SK-N-SH treated with all-trans-retinoic acid at 6 μM for 48 hours (cell line): ENCODE measurements around the gene MYL10.

Experiments used
- BACH2 ChIP-seq: fragments of 250-450 bp; sonication (Bioruptor Pico); IDR thresholded peaks from 2 replicates; pipeline ENCODE4 v1.9.0; 2021; ENCODE audit warnings: mild to moderate bottlenecking, borderline replicate concordance
- SNAI2 ChIP-seq: fragments of 250-450 bp; sonication (Bioruptor Pico); IDR thresholded peaks from 2 replicates; pipeline ENCODE4 v1.5.0; 2020; ENCODE audit warnings: mild to moderate bottlenecking, moderate library complexity
- TOX ChIP-seq: fragments of 250-450 bp; sonication (Bioruptor Pico); IDR thresholded peaks from 2 replicates; pipeline ENCODE4 v1.8.0; 2021; ENCODE audit warnings: mild to moderate bottlenecking, moderate library complexity, borderline replicate concordance
- ZC3H10 ChIP-seq: fragments of 250-450 bp; sonication (Bioruptor Pico); IDR thresholded peaks from 2 replicates; pipeline ENCODE4 v1.5.1; 2021; ENCODE audit warnings: mild to moderate bottlenecking, moderate library complexity
- ZFP3 ChIP-seq: fragments of 250-450 bp; sonication (Bioruptor Pico); IDR thresholded peaks from 2 replicates; pipeline ENCODE4 v1.5.0; 2020; ENCODE audit warnings: mild to moderate bottlenecking, moderate library complexity
- TF ChIP-seq, protein P1 (sequence below): fragments of 250-450 bp; sonication (Bioruptor Pico); IDR thresholded peaks from 2 replicates; pipeline ENCODE4 v1.5.1; 2021; ENCODE audit warnings: mild to moderate bottlenecking, moderate library complexity
- TF ChIP-seq, protein P2 (sequence below): fragments of 250-450 bp; sonication (Bioruptor Pico); IDR thresholded peaks from 2 replicates; pipeline ENCODE4 v1.5.1; 2020; ENCODE audit warnings: low read depth, mild to moderate bottlenecking, moderate library complexity
- TF ChIP-seq, protein P3 (sequence below): fragments of 250-450 bp; sonication (Bioruptor Pico); IDR thresholded peaks from 2 replicates; pipeline ENCODE4 v1.5.0; 2020; ENCODE audit warnings: mild to moderate bottlenecking, moderate library complexity
- TF ChIP-seq, protein P4 (sequence below): fragments of 250-450 bp; sonication (Bioruptor Pico); IDR thresholded peaks from 2 replicates; pipeline ENCODE4 v1.8.0; 2020; ENCODE audit warnings: mild to moderate bottlenecking, moderate library complexity, borderline replicate concordance

DNA sequence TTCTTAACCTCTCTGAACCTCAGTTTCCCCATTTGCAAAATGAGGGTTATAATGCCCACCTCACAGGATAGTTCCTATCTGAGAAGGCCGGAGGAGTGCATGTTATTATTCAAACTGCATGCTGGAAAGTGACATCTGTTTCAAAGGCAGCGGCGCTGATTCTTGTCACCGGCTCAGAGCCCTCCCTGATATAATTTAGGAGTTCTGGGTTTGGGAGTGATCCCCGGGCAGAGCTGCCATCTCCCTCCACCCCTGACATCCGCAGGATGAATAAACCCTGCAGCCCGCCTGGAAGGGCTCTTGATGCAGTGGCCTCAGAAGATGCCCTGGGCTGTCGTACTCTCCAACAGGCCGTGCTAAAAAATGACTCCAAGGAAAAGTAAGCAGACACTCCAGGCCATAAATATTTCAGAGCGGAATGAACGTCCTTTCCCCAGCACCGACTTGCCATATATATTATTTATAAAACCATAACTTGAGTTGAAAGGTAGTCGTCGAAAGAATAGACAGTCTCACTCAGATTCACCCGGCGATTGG, 47.0 kb upstream of the MYL10 start:
- TF ChIP-seq, protein P1, sequence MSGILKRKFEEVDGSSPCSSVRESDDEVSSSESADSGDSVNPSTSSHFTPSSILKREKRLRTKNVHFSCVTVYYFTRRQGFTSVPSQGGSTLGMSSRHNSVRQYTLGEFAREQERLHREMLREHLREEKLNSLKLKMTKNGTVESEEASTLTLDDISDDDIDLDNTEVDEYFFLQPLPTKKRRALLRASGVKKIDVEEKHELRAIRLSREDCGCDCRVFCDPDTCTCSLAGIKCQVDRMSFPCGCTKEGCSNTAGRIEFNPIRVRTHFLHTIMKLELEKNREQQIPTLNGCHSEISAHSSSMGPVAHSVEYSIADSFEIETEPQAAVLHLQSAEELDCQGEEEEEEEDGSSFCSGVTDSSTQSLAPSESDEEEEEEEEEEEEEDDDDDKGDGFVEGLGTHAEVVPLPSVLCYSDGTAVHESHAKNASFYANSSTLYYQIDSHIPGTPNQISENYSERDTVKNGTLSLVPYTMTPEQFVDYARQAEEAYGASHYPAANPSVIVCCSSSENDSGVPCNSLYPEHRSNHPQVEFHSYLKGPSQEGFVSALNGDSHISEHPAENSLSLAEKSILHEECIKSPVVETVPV (CRISPR knock-in tag): no peak
- no peak for TF ChIP-seq ZFP3 (CRISPR knock-in tag)
- TF ChIP-seq, protein P2, sequence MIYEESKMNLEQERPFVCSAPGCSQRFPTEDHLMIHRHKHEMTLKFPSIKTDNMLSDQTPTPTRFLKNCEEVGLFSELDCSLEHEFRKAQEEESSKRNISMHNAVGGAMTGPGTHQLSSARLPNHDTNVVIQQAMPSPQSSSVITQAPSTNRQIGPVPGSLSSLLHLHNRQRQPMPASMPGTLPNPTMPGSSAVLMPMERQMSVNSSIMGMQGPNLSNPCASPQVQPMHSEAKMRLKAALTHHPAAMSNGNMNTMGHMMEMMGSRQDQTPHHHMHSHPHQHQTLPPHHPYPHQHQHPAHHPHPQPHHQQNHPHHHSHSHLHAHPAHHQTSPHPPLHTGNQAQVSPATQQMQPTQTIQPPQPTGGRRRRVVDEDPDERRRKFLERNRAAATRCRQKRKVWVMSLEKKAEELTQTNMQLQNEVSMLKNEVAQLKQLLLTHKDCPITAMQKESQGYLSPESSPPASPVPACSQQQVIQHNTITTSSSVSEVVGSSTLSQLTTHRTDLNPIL: no peak
- no peak for TF ChIP-seq ZC3H10 (CRISPR knock-in tag)
- TF ChIP-seq, protein P3, sequence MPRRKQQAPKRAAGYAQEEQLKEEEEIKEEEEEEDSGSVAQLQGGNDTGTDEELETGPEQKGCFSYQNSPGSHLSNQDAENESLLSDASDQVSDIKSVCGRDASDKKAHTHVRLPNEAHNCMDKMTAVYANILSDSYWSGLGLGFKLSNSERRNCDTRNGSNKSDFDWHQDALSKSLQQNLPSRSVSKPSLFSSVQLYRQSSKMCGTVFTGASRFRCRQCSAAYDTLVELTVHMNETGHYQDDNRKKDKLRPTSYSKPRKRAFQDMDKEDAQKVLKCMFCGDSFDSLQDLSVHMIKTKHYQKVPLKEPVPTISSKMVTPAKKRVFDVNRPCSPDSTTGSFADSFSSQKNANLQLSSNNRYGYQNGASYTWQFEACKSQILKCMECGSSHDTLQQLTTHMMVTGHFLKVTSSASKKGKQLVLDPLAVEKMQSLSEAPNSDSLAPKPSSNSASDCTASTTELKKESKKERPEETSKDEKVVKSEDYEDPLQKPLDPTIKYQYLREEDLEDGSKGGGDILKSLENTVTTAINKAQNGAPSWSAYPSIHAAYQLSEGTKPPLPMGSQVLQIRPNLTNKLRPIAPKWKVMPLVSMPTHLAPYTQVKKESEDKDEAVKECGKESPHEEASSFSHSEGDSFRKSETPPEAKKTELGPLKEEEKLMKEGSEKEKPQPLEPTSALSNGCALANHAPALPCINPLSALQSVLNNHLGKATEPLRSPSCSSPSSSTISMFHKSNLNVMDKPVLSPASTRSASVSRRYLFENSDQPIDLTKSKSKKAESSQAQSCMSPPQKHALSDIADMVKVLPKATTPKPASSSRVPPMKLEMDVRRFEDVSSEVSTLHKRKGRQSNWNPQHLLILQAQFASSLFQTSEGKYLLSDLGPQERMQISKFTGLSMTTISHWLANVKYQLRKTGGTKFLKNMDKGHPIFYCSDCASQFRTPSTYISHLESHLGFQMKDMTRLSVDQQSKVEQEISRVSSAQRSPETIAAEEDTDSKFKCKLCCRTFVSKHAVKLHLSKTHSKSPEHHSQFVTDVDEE (CRISPR knock-in tag): no peak
- TF ChIP-seq TOX: no peak
- no peak for TF ChIP-seq SNAI2 (CRISPR knock-in tag)
- TF ChIP-seq BACH2 (CRISPR knock-in tag): no peak
- TF ChIP-seq, protein P4, sequence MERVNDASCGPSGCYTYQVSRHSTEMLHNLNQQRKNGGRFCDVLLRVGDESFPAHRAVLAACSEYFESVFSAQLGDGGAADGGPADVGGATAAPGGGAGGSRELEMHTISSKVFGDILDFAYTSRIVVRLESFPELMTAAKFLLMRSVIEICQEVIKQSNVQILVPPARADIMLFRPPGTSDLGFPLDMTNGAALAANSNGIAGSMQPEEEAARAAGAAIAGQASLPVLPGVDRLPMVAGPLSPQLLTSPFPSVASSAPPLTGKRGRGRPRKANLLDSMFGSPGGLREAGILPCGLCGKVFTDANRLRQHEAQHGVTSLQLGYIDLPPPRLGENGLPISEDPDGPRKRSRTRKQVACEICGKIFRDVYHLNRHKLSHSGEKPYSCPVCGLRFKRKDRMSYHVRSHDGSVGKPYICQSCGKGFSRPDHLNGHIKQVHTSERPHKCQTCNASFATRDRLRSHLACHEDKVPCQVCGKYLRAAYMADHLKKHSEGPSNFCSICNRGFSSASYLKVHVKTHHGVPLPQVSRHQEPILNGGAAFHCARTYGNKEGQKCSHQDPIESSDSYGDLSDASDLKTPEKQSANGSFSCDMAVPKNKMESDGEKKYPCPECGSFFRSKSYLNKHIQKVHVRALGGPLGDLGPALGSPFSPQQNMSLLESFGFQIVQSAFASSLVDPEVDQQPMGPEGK (CRISPR knock-in tag): no peak
